Fibroblast of mammary gland (primary cell): Measurements from ENCODE around the gene MYO18B.

Source experiments
- DNase-seq: peaks from one replicate; pipeline ENCODE4 v3.0.0-alpha.2; 2010; ENCODE audit warnings: low read depth
- H3K4me3 ChIP-seq: 2 replicates; pipeline ENCODE4 v1.5.1; 2011; ENCODE audit warnings: low read depth, mild to moderate bottlenecking, low read length, moderate library complexity; ENCODE audit not compliant: control insufficient read depth
- CTCF ChIP-seq: conservative IDR thresholded peaks from 2 replicates; pipeline ENCODE4 v1.5.1; 2011; ENCODE audit warnings: low read depth, low read length, inconsistent platforms; ENCODE audit not compliant: control insufficient read depth, insufficient read depth

The MYO18B gene

DNA sequence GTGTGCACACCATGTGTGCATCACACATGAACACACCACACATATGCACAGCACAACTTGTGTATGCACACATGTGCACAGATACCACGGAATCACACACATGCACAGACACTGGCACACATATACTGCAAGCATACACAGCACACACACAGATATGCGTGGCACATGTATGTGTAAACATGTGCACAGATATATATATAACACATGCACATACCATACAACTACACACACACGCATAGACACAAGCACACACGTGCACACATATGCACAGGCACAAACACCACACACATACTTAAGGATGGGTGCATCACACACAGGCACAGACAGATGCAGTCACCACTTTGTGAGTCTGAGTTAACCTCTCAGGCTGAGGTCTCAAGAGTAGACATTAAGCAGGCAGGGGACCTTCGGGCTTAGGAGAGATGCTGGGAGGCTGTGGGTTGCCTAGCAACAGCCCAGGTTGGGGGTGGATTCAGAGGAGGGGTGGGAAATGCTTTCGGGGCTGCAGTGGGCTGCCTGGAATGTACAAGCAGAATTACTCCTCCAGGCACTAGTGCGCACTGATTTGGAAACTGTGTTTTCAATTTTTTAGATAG lies 82.9 kb downstream of the MYO18B start:
- TF ChIP-seq CTCF, result no peak
- no peak overlapping the region for H3K4me3 ChIP-seq
- no peak for DNase-seq

- no peak overlapping the region for H3K4me3 ChIP-seq
- DNase-seq, result no peak
- TF ChIP-seq CTCF, result no peak
These were observed 85.4 kb downstream of the MYO18B start for GRCh38 chr22:25827415-25827814.

DNA sequence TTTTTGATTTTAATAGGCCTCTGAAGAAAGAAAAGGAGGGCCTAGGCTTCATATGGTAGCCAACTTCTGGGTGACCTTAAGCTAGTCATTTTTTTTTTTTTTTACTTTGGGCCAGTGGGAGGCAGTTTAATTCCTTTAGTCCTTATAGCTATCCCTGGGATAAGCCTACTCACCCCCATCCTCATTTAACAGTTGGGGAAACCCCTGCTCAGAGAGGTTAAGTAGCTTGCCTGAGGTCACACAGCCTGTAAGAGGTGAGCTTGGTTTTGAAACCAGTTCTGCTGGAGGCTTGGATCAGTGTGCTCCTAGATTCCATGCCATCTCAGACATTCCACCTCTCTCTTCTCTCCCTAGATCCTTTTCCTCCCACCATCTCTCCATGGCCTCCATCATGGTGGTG lies 86.4 kb downstream of the MYO18B start:
- no peak for TF ChIP-seq CTCF
- H3K4me3 ChIP-seq, result no peak overlapping the region
- no peak for DNase-seq

GRCh38 chr22:25829237-25829636 lies 87.2 kb downstream of the MYO18B start:
- no peak for TF ChIP-seq CTCF

DNA sequence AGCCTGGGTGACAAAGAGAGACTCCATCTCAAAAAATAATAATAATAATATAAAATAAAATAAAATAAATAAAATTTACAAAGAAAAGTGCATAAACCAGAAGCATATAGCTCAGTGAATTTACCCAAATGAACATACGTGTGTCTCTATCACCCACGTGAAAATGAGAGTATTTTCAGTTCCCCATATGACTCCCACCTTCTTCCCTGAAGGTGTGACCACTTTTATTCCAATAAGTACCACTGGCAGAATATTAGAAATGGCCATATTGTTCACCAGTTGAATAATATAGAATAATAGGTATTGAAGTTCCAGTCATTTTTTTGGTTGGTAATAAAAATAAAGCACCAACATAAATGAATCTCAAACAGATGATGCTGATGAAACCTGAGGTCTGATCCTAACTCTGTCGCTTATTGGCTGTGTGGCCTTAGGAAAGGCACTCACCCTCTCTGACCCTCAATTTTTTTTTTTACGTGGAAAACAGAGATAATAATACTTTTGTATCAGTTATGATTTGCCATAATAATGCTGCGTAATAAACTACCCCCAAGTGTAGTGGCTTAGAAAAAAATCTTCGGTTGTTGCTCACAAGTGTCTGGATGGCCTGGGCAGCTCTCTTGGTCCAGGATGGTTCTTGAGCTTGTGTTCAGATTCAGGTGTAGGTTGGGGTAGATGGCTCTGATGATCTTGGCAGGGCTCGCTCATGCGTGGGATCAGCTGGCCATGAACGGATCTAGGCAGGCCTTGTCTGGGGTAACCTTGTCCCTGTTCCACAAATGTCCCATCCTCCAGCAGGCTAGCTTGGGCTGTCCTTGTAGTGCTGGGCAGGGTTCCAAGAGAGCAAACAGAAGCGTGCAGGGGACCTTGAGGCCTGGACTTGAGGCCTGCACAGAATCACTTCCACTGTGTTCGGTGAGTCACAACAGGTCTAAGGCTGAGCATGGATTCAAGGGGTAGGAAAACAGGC lies 88.1 kb downstream of the MYO18B start:
- TF ChIP-seq CTCF, result no peak
- DNase-seq, result no peak
- H3K4me3 ChIP-seq, result no peak overlapping the region

More at GRCh38 chr22:25829237-25829636, 87.2 kb downstream of the MYO18B start:
- DNase-seq, result no peak
- no peak overlapping the region for H3K4me3 ChIP-seq

DNA sequence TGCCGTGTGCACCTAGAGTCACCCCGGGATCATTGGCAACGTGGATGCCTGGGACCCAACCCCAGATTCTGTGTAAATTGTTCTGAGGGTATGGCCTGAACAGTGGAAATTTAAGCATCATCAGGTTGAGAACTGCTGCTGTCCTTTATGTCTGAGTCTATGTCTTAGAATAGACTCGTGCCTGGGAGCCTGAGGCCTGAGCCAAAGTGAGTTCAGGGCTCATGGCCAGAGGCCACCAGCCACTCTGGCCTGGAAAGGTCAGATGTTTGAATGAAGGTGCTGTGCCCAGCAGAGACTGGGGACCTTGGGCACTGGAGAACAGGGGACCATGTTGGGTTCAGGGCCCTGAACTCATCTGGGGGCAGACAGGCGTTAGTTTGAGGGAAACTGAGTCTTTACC lies 91.1 kb downstream of the MYO18B start:
- no peak for TF ChIP-seq CTCF
- DNase-seq, result no peak
- no peak overlapping the region for H3K4me3 ChIP-seq

- DNase-seq, result no peak
- no peak for TF ChIP-seq CTCF
- no peak overlapping the region for H3K4me3 ChIP-seq
These were observed 91.7 kb downstream of the MYO18B start for GRCh38 chr22:25833676-25834075.
